ENCODE measurements around the gene CDK17. TPM values are rescaled to one million over a fixed set of nuclear protein-coding genes. Genes with fewer than 3 reads are reported as not detected.
"Not testable (repeated sequence)": the region's sequence is repeated elsewhere in the genome, so short reads cannot be mapped to it uniquely, and the experiment has no call there.

CDK17 gene
- total RNA-seq, 1 donor from 2014 or later = 132 TPM

DNA sequence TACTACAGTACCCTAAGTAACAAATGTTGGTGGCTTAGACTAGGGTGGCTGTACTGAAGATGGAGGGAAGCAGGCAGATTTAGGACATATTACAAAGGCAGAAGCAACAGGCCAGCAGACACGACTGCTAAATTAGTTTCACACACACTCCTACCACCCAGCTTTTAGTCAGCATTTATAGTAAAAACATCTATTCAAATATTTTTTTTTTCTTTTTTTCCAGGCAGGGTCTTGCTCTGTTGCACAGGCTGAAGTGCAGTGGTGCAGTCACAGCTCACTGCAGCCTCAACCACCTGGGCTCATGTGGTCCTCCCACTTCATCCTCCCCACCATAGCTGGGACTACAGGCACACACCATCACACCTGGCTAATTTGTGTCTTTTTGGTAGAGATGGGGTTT is 72.9 kb downstream of the CDK17 start:
- no peak for DNase-seq (ENCODE audit: low spot score in 2 of 2)
- no peak for FAIRE-seq

DNA sequence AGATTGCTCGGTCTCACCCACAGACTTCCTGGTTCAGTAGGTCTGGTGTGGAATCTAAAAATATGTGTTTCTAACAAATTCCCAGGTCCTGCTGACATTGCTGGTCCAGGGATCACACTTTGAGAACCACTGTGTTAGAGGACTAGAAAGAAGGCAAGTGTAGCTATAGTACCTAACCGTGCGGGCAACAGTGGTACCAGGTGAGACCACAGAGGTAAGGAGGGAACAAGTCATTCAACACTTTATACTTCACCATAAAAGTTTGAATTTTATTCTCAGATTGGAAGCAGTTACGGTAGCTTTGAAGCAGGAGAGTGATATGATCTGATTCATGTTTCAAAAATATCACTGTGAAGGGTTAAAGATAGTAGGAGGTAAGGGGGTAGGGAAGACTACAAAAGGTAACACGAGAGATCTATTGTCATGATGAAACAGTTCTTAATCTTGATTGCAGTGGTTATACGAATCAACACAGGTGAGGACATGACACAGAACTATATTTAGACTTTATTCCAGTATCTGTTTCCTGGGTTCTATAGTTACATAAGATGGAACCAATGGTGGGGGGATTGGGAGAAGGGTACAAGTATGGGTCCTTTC is 73.5 kb downstream of the CDK17 start:
- no peak for DNase-seq (ENCODE audit: low spot score in 2 of 2)
- no peak for FAIRE-seq

DNA sequence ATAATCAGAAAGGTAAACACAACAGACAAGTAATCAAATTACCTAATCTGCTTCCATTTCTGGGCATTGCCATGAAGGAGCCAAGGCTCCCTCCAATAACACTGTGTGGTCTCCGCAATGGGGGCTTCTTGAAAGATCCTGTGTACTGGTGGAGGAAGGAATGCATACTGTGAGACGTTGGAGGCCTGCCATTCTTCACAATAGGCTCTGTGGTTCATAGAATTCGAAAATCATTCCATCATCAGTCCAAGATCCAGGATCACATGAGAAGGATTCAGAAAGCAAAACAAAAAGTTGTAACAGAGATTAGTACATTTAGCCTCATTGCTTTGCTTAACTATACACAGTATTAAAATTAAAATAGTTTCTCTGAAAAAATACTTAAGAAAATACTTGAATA is 76.3 kb downstream of the CDK17 start:
- FAIRE-seq (no peak), DNase-seq (ENCODE audit: low spot score in 2 of 2) (no peak)

DNA sequence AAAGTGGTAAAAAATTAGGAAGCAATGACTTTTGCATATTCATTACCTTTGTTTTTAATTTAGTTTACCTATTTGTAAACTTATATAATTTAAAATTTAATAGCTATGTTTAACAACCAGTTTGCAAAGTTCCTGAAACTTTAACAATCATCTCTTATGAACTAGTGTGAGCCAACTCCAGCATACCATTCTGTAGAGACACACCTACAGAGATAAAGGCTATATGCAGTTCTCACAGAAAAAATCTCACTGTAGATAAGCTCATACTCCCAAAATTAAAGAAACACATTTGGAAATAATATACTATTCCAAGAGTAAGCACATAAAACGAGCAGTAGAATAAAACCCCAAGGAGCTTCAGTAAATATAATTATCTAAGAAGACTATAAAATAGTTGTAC is 77.5 kb downstream of the CDK17 start:
- DNase-seq (ENCODE audit: low spot score in 2 of 2) (no peak), FAIRE-seq (no peak)

DNA sequence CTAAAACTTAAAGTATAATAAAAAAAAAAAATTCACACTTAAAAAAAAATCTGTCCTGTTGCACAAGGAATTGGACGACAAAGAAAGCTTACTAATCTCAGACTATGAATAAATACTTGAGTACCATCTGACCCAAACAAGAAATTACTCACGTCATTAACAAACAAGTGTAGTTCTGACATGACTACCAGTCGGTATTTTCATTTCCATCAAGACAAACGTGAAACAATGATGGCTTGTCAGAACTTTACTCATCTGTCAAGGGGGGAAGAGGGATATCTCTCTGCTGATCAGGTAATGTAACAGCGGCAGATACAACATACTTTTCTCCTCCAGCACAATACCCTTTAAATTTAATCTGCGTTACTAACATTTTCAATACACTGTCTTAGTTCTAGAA is 78.3 kb downstream of the CDK17 start:
- DNase-seq (ENCODE audit: low spot score in 2 of 2) = no peak
- no peak for FAIRE-seq

DNA sequence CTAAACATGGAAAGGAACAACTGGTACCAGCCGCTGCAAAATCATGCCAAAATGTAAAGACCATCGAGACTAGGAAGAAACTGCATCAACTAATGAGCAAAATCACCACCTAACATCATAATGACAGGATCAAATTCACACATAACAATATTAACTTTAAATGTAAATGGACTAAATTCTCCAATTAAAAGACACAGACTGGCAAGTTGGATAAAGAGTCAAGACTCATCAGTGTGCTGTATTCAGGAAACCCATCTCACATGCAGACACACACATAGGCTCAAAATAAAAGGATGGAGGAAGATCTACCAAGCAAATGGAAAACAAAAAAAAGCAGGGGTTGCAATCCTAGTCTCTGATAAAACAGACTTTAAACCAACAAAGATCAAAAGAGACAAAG is 82.4 kb downstream of the CDK17 start:
- not testable (repeated sequence) for FAIRE-seq

DNA sequence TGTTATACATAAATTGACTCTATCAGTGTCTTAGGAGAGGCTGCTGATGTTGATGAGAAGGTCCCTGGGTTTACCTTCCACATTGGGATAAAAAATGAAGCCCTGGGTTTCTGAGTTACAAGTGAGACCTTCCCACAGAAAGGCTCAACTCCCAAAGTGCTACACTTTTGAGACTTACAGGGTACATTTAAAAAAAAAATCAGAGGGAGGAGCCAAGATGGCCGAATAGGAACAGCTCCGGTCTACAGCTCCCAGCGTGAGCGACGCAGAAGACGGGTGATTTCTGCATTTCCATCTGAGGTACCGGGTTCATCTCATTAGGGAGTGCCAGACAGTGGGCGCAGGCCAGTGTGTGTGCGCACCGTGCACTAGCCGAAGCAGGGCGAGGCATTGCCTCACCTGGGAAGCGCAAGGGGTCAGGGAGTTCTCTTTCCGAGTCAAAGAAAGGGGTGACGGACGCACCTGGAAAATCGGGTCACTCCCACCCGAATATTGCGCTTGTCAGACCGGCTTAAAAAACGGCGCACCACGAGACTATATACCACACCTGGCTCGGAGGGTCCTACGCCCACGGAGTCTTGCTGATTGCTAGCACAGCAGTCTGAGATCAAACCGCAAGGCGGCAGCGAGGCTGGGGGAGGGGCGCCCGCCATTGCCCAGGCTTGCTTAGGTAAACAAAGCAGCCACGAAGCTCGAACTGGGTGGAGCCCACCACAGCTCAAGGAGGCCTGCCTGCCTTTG is 84.3 kb downstream of the CDK17 start:
- FAIRE-seq; DNase-seq (ENCODE audit: low spot score in 2 of 2): not testable (repeated sequence)

More for the DNA sequence above, 82.4 kb downstream of the CDK17 start:
- not testable (repeated sequence) for DNase-seq (ENCODE audit: low spot score in 2 of 2)

DNA sequence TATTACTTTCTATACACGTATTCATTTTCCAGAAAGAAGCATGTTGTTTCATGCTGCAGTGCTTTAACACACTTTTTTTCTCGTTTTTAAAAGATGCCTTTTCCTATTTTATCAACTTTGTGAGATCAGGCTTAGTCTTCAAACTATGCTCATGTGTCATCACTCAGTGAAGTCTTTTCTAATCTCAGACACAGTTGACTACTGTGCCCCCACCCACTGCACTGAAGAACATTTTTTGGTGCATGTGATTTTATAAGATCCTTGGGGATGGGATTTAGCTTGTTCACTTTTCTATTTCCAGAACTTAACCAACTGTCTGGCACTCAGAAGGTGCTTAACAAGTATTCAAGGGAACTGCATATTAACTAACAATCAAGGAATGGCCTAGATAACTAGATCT is 85.5 kb downstream of the CDK17 start:
- DNase-seq (ENCODE audit: low spot score in 2 of 2) (no peak), FAIRE-seq (no peak)

DNA sequence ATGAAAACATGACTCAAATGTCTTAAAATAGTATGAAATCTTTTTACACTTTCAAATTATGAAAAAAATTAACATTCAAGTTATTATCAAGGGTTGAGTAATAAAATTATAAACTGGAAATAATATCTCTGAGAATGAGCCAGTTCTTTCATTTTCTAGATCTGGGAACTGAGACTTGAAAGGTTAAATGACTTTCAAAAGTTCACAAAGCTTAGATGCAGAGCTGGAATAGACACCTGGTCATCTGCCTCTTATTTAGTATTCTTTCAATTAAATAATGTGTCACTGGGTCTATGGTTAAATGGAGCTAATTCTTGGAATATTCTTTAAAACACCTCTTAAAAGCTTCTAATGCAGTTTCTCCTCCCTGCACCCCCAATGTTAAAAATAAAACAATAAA is 86.6 kb downstream of the CDK17 start:
- DNase-seq (ENCODE audit: low spot score in 2 of 2) (no peak), FAIRE-seq (no peak)

DNA sequence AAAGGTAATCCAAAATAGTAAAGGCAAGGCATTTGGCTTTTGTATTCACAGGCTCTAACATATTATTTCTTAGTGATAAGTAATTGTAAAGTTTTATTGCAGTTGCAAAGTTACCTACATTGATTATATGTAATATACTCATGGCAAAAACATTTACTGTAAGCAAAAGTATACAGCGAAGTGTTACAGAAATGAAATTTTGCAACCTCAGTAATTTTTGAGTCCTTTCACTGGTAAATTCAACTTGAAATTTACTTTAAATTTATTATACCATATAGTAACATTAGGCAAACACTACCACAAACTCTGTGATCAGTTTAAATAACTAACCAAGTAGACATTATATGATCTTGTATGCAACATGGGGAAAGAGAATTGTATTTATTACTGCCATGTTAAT is 89.0 kb downstream of the CDK17 start:
- no peak for DNase-seq (ENCODE audit: low spot score in 2 of 2)
- no peak for FAIRE-seq

DNA sequence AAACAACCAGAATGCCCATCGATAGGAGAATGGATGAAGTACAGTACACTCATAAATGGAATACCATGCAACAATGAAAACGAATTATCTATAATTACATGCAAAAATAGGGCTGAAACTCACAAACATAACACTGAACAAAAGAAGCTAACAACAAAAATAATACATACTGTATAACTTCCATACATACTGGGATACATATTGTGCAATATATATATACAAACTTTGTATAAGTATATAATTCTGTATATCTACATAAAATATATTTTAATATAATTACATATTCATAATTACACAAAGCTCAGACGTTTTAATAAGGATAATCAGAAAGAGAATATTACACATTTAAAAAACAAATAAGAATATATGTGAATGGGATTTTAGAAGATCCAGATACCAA is 90.2 kb downstream of the CDK17 start:
- FAIRE-seq = peak; percentile 89
- DNase-seq (ENCODE audit: low spot score in 2 of 2) = no peak

DNA sequence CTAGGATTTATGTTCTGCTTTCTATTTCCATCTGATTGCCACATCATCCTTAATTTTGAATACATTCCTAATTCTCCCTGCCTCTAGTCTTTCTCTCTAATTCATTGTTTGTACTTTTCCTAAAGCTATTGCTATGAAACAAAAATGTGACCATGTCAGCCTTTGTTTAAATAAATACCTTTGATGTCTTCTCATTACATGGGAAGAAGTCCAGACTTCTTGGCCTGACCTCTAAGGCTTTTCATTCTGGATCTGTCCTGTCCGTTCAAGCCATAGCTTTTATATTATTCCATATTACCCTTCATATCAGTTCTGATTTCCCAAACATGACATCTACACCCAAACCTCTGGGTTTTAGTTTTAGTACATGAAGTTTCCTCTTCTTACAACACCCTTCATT is 91.4 kb downstream of the CDK17 start:
- FAIRE-seq (no peak), DNase-seq (ENCODE audit: low spot score in 2 of 2) (no peak)

DNA sequence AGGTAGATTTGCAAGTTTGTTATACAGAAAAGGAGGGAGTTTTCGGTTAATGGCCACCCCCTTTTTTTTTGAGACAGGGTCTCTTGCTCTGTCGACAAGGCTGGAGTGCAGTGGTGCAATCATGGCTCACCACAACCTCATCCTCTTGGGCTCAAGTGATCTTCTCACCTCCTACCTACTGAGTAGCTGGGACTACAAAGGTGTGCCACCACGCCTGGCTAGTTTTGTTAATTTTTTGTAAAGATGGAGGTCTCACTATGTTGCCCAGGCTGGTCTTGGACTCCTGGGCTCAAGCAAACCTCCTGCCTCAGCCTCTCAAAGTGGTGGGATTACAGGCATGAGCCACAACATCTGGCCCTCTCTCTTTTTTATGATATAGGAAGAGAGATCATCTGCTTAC is 94.6 kb downstream of the CDK17 start:
- no peak for DNase-seq (ENCODE audit: low spot score in 2 of 2)
- FAIRE-seq = no peak

DNA sequence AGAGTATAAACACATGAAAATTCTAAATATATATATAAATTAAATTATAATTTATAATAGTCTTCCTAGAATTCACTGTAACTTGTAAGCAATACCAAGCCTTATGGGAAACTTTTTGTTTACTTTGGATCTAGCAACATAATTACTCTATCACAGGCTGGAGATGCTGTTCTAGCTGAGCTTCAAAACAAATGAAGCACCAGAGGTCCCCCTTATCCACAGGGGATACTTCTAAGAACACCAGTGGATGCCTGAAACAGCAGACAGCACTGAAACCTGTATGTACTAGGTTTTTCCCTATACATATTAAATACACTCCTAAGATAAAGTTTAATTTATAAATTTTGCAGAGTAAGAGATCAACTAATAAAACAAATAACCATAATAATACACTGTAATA is 96.6 kb downstream of the CDK17 start:
- DNase-seq (ENCODE audit: low spot score in 2 of 2) = no peak
- no peak for FAIRE-seq

DNA sequence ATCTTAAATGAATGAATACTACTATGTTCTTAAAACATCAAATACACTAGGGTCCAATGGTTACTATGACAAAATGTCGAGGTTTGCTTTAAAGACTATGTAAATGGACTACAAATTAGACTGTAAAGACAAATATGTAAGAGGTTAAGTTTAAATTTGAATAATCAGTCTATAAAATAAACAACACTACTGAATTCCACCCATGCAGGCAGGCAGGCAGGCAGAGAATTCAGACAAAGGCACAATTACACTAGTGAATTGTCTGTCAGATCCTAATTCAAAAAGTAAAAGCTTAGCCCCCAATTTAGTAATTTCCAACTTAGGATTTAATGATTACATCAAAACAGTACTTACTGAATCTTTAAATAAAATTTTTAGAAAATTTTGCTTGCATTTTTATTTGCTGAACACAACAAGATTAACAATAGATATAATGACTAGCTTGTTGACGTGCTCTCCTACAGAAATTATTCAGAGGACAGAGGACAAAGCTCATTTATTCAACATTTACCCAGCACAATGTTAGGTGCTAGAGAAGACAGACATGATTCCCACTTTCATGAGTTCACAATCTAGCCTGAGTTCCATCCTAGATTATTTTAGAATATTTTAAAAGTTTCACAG is 97.4 kb downstream of the CDK17 start:
- DNase-seq (ENCODE audit: low spot score in 2 of 2) (no peak), FAIRE-seq (peak; percentile 92)

DNA sequence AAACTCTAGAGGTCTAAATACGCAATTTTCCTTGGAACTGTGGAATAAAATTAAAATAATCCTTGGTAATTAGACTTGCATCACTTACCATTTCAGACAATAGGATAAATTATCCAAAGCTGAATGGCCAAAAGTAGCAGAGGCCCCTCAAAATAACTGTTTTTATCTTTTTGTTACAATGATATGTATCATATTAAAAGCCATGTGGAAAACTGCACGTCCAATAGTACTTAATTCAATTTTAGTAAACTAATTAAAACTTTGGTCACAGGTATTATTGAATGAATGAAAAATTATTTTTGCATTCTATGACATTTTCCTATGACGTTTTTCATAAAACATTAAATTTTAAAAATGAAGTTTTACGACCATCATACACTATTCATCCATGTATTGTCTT is 98.5 kb downstream of the CDK17 start:
- FAIRE-seq = peak; percentile 79

DNA sequence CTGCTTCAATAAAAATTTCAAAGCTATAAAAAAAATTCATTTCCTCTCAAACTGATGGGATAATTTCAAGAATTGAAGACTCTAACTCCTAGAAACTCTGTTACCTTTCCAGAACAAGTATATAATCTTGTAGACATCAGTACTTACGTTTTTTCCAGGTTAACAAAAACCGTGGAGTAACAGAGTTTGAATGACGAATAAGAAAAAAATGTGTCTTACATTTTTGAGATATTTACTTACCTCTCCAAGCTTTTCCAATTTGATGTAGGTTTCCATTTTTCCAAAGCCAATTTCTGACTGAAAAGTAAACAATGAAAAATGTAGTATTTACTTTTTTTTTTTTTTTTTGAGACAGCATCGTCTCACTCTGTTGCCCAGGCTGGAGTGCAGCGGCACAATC is 100.2 kb downstream of the CDK17 start:
- DNase-seq (ENCODE audit: low spot score in 2 of 2) = no peak
- FAIRE-seq = no peak

More for the DNA sequence above, 98.5 kb downstream of the CDK17 start:
- no peak for DNase-seq (ENCODE audit: low spot score in 2 of 2)

DNA sequence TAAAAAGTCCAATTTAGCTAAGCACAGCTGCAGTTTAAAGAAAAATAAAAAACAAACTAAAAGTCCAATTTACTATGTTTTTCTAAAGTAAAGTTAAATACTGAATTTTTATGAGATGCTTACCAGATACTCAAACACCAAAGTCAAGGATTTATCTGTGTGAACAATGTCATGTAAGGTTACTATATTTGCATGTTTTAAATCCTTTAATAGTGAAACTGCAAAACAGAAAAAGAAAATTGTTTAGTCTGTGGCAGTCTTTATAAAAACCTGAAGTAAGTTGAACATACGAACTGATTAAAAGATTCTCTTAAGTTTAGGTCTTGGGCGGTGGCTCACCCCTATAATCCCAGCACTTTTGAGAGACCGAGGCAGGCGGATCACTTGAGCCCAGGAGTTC is 102.7 kb downstream of the CDK17 start:
- FAIRE-seq (no peak), DNase-seq (ENCODE audit: low spot score in 2 of 2) (no peak)

DNA sequence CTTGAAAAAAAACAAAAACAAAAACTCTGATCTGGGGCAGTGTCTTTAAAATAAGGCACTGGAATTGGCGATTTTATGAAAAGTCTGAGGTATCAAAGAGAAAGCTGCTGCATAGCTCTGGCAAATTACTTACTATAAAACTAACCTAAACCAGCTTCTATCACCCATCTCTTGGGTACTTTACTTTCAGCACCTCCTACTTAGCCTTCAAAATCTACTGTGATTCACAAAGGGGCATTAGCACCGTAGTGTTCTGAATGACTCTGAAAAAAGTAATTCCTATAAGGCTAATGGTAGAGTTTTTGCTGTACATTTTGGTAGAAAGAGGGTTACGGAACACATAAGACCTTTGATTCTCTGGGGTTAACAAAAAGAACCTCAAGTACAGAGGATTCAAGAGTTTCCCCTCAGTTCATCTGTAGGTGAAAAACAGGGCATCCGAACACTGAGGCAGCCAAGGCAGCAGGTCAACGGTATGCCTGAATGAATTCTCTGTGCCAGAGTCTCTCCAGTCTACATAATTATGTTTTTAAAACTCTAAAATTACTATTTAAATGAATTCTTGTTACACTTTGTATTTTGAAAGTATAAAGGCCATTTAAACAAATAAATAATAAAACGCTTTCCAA is 104.6 kb downstream of the CDK17 start:
- DNase-seq (ENCODE audit: low spot score in 2 of 2) (no peak), FAIRE-seq (no peak)

DNA sequence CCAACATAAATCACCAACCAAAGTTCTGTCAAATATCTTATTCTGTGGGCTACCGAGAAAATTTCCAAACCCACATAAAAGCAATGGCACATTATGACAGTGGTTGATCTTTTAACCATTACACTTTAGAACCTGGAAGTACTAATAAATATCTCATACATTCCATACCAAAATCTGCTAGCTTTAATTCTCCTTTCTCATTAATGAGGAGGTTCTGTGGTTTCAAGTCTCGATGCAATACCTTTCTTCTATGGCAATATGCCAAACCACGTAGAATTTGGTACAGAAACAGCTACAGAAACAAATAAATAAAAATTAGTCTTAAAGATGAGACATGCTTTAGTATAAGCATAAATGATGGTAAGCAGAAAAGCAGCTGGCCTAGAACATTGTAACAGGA is 105.4 kb downstream of the CDK17 start:
- DNase-seq (ENCODE audit: low spot score in 2 of 2) (no peak), FAIRE-seq (no peak)

DNA sequence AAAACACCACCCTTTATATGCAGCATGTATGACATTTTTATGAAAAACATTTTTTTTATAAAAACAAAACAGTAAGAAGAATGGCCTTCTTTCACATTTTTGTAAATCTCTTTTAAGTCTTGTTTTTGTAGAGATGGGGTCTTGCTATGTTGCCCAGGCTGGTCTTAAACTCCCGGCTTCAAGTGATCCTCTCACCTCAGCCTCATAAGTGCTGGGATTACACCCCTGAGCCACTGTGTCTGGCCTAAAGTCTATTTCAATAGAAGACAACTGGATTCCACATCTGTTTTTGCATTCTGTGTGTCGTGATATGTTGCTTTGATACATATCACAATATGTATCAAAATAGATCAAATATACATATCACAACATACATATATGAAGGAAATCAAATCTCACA is 107.1 kb downstream of the CDK17 start:
- DNase-seq (ENCODE audit: low spot score in 2 of 2) = no peak
- FAIRE-seq = no peak

DNA sequence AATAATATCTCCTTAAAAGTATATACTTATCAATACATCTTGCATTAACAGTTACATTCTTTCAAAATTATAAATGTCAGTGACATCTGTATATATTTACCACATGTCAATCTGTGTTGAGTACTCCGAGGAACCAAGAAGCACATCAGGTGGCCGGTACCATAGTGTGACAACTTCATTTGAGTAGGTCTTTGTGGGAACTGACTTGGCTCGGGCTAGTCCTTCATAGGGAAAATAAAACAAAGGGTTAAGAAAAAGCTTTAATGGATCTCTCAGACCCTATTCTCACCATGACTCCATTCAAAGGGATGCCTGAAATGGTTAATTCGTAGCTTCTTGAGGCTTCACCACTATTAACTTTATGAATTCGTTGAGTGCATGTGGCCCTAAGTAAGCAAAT is 111.2 kb downstream of the CDK17 start:
- FAIRE-seq (no peak), DNase-seq (ENCODE audit: low spot score in 2 of 2) (no peak)
